ENCODE results near the gene TMEM94.
"Not testable (repeated sequence)": the region's sequence is repeated elsewhere in the genome, so short reads cannot be mapped to it uniquely, and the experiment has no call there.

The TMEM94 gene

GRCh38 chr17:75456417-75457046, at the start of gene TMEM94:
TMEM94 (plus strand) TSS chr17:75456635; CDS start chr17:75471906, 15,271 bp downstream.
- intact Hi-C loops (cut with DNase I): loop anchor here (2.0 kb wide), 1 partner anchor 58 kb away; the partner anchor contains the start of gene CASKIN2
- DNase-seq: peak; percentile 92 to 99 (median 96)

- intact Hi-C loops (cut with DNase I): loop anchor here (5.0 kb wide), 1 partner anchor 136 kb away; the partner anchor contains the start of gene MIF4GD
- DNase-seq: no peak
Measured at GRCh38 chr17:75407655-75408352, 48.6 kb upstream of the TMEM94 start.

- DNase-seq: no peak
- intact Hi-C loops (cut with DNase I): no loop called here
Measured at GRCh38 chr17:75410141-75410540, 46.3 kb upstream of the TMEM94 start.

- no peak for DNase-seq
- intact Hi-C loops (cut with DNase I): no loop called here
Measured at GRCh38 chr17:75411328-75412067, 44.9 kb upstream of the TMEM94 start.

- intact Hi-C loops (cut with DNase I): no loop called here
Measured at GRCh38 chr17:75412455-75413317, 43.7 kb upstream of the TMEM94 start.

GRCh38 chr17:75414488-75414887, 41.9 kb upstream of the TMEM94 start:
- DNase-seq: no peak
- intact Hi-C loops (cut with DNase I): no loop called here

More at GRCh38 chr17:75412455-75413317, 43.7 kb upstream of the TMEM94 start:
- DNase-seq: peak in 4 of 10 donors; percentile 41 to 70 (median 43)

GRCh38 chr17:75416006-75416405, 40.4 kb upstream of the TMEM94 start:
- no peak for DNase-seq
- intact Hi-C loops (cut with DNase I): no loop called here

GRCh38 chr17:75417054-75417580, 39.3 kb upstream of the TMEM94 start:
- intact Hi-C loops (cut with DNase I): no loop called here
- no peak for DNase-seq

- DNase-seq: no peak
- intact Hi-C loops (cut with DNase I): no loop called here
Measured at GRCh38 chr17:75418531-75418930, 37.9 kb upstream of the TMEM94 start.

GRCh38 chr17:75428543-75429469, 27.6 kb upstream of the TMEM94 start:
- intact Hi-C loops (cut with DNase I): loop anchor here (5.0 kb wide), 1 partner anchor 158 kb away; the partner anchor contains the start of gene MYO15B
- peak in 1 of 10 donors; percentile 64 for DNase-seq

GRCh38 chr17:75430159-75430974, 26.1 kb upstream of the TMEM94 start:
- peak in 1 of 10 donors; percentile 64 for DNase-seq
- intact Hi-C loops (cut with DNase I): no loop called here

GRCh38 chr17:75433218-75433783, 23.1 kb upstream of the TMEM94 start:
- intact Hi-C loops (cut with DNase I): no loop called here
- DNase-seq: no peak

GRCh38 chr17:75434433-75434832, 22.0 kb upstream of the TMEM94 start:
- intact Hi-C loops (cut with DNase I): not testable (repeated sequence)

GRCh38 chr17:75437404-75437803, 19.0 kb upstream of the TMEM94 start:
- DNase-seq: peak in 1 of 10 donors; percentile 2
- intact Hi-C loops (cut with DNase I): not testable (repeated sequence)

More at GRCh38 chr17:75434433-75434832, 22.0 kb upstream of the TMEM94 start:
- not testable (repeated sequence) for DNase-seq

GRCh38 chr17:75439287-75439686, 17.1 kb upstream of the TMEM94 start:
- DNase-seq: no peak
- intact Hi-C loops (cut with DNase I): no loop called here

GRCh38 chr17:75440738-75441448, 15.5 kb upstream of the TMEM94 start:
- intact Hi-C loops (cut with DNase I): no loop called here
- peak in 1 of 10 donors; percentile 2 for DNase-seq

Data from posterior cingulate gyrus (tissue), 11 donors.